ENCODE results near the gene PEX26. TPM values are rescaled to one million over a fixed set of nuclear protein-coding genes. Genes with fewer than 3 reads are reported as not detected.
"Not testable (repeated sequence)": the region's sequence is repeated elsewhere in the genome, so short reads cannot be mapped to it uniquely, and the experiment has no call there.

Gene PEX26
- total RNA-seq, 1 experiment from 2014 or later: 47.1 TPM

- TF ChIP-seq, protein P1, sequence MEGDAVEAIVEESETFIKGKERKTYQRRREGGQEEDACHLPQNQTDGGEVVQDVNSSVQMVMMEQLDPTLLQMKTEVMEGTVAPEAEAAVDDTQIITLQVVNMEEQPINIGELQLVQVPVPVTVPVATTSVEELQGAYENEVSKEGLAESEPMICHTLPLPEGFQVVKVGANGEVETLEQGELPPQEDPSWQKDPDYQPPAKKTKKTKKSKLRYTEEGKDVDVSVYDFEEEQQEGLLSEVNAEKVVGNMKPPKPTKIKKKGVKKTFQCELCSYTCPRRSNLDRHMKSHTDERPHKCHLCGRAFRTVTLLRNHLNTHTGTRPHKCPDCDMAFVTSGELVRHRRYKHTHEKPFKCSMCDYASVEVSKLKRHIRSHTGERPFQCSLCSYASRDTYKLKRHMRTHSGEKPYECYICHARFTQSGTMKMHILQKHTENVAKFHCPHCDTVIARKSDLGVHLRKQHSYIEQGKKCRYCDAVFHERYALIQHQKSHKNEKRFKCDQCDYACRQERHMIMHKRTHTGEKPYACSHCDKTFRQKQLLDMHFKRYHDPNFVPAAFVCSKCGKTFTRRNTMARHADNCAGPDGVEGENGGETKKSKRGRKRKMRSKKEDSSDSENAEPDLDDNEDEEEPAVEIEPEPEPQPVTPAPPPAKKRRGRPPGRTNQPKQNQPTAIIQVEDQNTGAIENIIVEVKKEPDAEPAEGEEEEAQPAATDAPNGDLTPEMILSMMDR (IDR thresholded peaks at IDR 0.05; ENCODE audit: unreplicated experiment): no peak
- Mint-ChIP-seq H3K36me3 (ENCODE audit: insufficient read depth, unreplicated experiment) (no peaks in the 10 kb centered on the region), H3K27me3 (ENCODE audit: insufficient read depth, unreplicated experiment) (no peaks in the 10 kb centered on the region), H3K27ac (ENCODE audit: low read depth, unreplicated experiment) (no peak overlapping the region), H3K4me1 (ENCODE audit: insufficient read depth, unreplicated experiment) (peaks cover 7% of the 10 kb centered on the region), H3K9me3 (ENCODE audit: unreplicated experiment) (no peaks in the 10 kb centered on the region), H3K4me3 (ENCODE audit: unreplicated experiment) (no peak overlapping the region)
- ChIA-PET POLR2A (no interaction called here), CTCF (interaction anchor here (0.6 kb wide), 2 partner anchors 22 to 376 kb away, joined by 3 to 4 read pairs; no protein-coding TSS in a partner anchor)
- intact Hi-C loops (cut with micrococcal nuclease): no loop called here
- no TSS peak for BruUV-seq (replicated peaks)
- DNase-seq (ENCODE audit: unreplicated experiment): no peak
Measured at GRCh38 chr22:18121954-18122554, 44.3 kb downstream of the PEX26 start.

GRCh38 chr22:18123476-18124025, 45.8 kb downstream of the PEX26 start:
- H3K27ac Mint-ChIP-seq (ENCODE audit: low read depth, unreplicated experiment); H3K36me3 Mint-ChIP-seq (ENCODE audit: insufficient read depth, unreplicated experiment); intact Hi-C loops (cut with micrococcal nuclease); H3K4me1 Mint-ChIP-seq (ENCODE audit: insufficient read depth, unreplicated experiment); DNase-seq (ENCODE audit: unreplicated experiment); BruUV-seq (replicated peaks); POLR2A ChIA-PET; H3K4me3 Mint-ChIP-seq (ENCODE audit: unreplicated experiment); H3K27me3 Mint-ChIP-seq (ENCODE audit: insufficient read depth, unreplicated experiment); CTCF ChIA-PET; H3K9me3 Mint-ChIP-seq (ENCODE audit: unreplicated experiment): not testable (repeated sequence)

DNA sequence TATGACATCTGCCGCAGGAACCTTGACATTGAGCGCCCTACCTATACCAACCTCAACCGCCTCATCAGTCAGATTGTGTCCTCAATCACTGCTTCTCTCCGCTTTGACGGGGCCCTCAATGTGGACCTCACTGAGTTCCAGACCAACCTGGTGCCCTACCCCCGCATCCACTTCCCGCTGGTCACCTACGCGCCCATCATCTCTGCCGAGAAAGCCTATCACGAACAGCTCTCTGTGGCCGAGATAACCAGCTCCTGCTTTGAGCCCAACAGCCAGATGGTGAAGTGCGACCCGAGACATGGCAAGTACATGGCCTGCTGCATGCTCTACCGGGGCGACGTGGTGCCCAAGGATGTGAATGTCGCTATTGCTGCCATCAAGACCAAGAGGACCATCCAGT, 48.8 kb downstream of the PEX26 start:
- no peaks in the 10 kb centered on the region for H3K36me3 Mint-ChIP-seq (ENCODE audit: insufficient read depth, unreplicated experiment)
- no peaks in the 10 kb centered on the region for H3K4me1 Mint-ChIP-seq (ENCODE audit: insufficient read depth, unreplicated experiment)
- no peaks in the 10 kb centered on the region for H3K9me3 Mint-ChIP-seq (ENCODE audit: unreplicated experiment)
- no peaks in the 10 kb centered on the region for H3K27me3 Mint-ChIP-seq (ENCODE audit: insufficient read depth, unreplicated experiment)
- H3K4me3 Mint-ChIP-seq (ENCODE audit: unreplicated experiment): no peak overlapping the region
- CTCF ChIA-PET: no interaction called here
- DNase-seq (ENCODE audit: unreplicated experiment): no peak
- TF ChIP-seq, protein P1 (IDR thresholded peaks at IDR 0.05; ENCODE audit: unreplicated experiment): no peak
- POLR2A ChIA-PET: interaction anchor here (0.7 kb wide), 1 partner anchor 266 kb away, joined by 3 read pairs; no protein-coding TSS in a partner anchor
- no TSS peak for BruUV-seq (replicated peaks)
- intact Hi-C loops (cut with micrococcal nuclease): no loop called here
- H3K27ac Mint-ChIP-seq (ENCODE audit: low read depth, unreplicated experiment): no peak overlapping the region

DNA sequence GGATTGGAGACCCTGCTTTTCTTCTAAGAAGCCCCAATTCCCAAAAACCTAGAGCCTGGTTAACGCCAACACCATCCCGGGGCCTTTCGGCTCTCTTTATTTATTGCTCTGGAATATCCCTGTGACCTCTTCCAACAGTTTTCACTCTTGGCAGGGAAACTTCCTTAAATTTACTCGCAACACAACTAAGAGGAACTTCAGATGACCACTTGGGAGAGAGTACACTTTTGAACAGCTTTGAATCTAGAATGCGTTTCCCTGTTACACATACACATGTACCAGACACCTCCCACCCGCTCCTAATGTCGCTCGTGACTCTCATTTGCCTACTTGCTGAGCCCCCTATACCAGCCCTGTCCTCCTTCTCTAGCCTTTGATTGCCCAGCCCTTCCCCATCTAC, 52.2 kb downstream of the PEX26 start:
- CTCF ChIA-PET: interaction anchor here (0.6 kb wide), 1 partner anchor 65 kb away, joined by 3 read pairs; no protein-coding TSS in a partner anchor

More for the DNA sequence above, 52.2 kb downstream of the PEX26 start:
- Mint-ChIP-seq H3K27me3 (ENCODE audit: insufficient read depth, unreplicated experiment) (no peaks in the 10 kb centered on the region), H3K36me3 (ENCODE audit: insufficient read depth, unreplicated experiment) (no peaks in the 10 kb centered on the region), H3K9me3 (ENCODE audit: unreplicated experiment) (no peaks in the 10 kb centered on the region), H3K27ac (ENCODE audit: low read depth, unreplicated experiment) (no peak overlapping the region), H3K4me3 (ENCODE audit: unreplicated experiment) (no peak overlapping the region), H3K4me1 (ENCODE audit: insufficient read depth, unreplicated experiment) (no peaks in the 10 kb centered on the region)
- intact Hi-C loops (cut with micrococcal nuclease): no loop called here
- TF ChIP-seq, protein P1 (IDR thresholded peaks at IDR 0.05; ENCODE audit: unreplicated experiment): no peak
- no peak for DNase-seq (ENCODE audit: unreplicated experiment)
- POLR2A ChIA-PET: no interaction called here
- no TSS peak for BruUV-seq (replicated peaks)

Data from MCF 10A (cell line).